ENCODE results near the gene ERMAP.
A peak's percentile ranks its signal among the peaks of the same experiment; 100 is the strongest.

The ERMAP gene

GRCh38 chr1:42784946-42785693 is 31.8 kb upstream of the ERMAP start, which contains the start of gene TMEM269:
TSS of gene TMEM269 (plus strand) at chr1:42784991. CDS start at chr1:42789894, 4,903 bp downstream.
- no peak for TF ChIP-seq CTCF (IDR thresholded peaks at IDR 0.05; ENCODE audit: low read depth, low read length, missing control alignments)
- H3K4me3 ChIP-seq (ENCODE audit: low read depth, low read length): peak within 1 kb of the TSS; percentile 36
- in situ Hi-C loops (cut with HindIII; ENCODE audit: low sequenced_read_pairs): no loop called here
- DNase-seq (ENCODE audit: low read depth): no peak

GRCh38 chr1:42786097-42786496 is 30.8 kb upstream of the ERMAP start:
- no peak for TF ChIP-seq CTCF (IDR thresholded peaks at IDR 0.05; ENCODE audit: low read depth, low read length, missing control alignments)
- DNase-seq (ENCODE audit: low read depth): no peak
- no peak overlapping the region for H3K4me3 ChIP-seq (ENCODE audit: low read depth, low read length)
- in situ Hi-C loops (cut with HindIII; ENCODE audit: low sequenced_read_pairs): no loop called here

- in situ Hi-C loops (cut with HindIII; ENCODE audit: low sequenced_read_pairs): no loop called here
- no peak for DNase-seq (ENCODE audit: low read depth)
- TF ChIP-seq CTCF (IDR thresholded peaks at IDR 0.05; ENCODE audit: low read depth, low read length, missing control alignments): no peak
- H3K4me3 ChIP-seq (ENCODE audit: low read depth, low read length): no peak overlapping the region
Measured at GRCh38 chr1:42788021-42788420, 28.9 kb upstream of the ERMAP start.

- in situ Hi-C loops (cut with HindIII; ENCODE audit: low sequenced_read_pairs): no loop called here
- no peak for DNase-seq (ENCODE audit: low read depth)
Measured at GRCh38 chr1:42793824-42794223, 23.1 kb upstream of the ERMAP start.

GRCh38 chr1:42797414-42797813 is 19.5 kb upstream of the ERMAP start:
- H3K4me3 ChIP-seq (ENCODE audit: low read depth, low read length): no peak overlapping the region
- TF ChIP-seq CTCF (IDR thresholded peaks at IDR 0.05; ENCODE audit: low read depth, low read length, missing control alignments): no peak
- in situ Hi-C loops (cut with HindIII; ENCODE audit: low sequenced_read_pairs): no loop called here
- DNase-seq (ENCODE audit: low read depth): no peak

More at GRCh38 chr1:42793824-42794223, 23.1 kb upstream of the ERMAP start:
- TF ChIP-seq CTCF (IDR thresholded peaks at IDR 0.05; ENCODE audit: low read depth, low read length, missing control alignments): no peak
- H3K4me3 ChIP-seq (ENCODE audit: low read depth, low read length): no peak overlapping the region

- no peak for TF ChIP-seq CTCF (IDR thresholded peaks at IDR 0.05; ENCODE audit: low read depth, low read length, missing control alignments)
- in situ Hi-C loops (cut with HindIII; ENCODE audit: low sequenced_read_pairs): no loop called here
- DNase-seq (ENCODE audit: low read depth): no peak
- H3K4me3 ChIP-seq (ENCODE audit: low read depth, low read length): no peak overlapping the region
Measured at GRCh38 chr1:42797979-42798378, 18.9 kb upstream of the ERMAP start.

All from astrocyte of the cerebellum (primary cell).